Spleen (tissue), 7 donors: ENCODE measurements around the gene HJV.
A peak's percentile ranks its signal among the peaks of the same experiment; 100 is the strongest.

Experiments used
- POLR2A ChIP-seq, 3 donors: fragments of 450-650 bp; IDR thresholded peaks; one replicate each; pipeline ENCODE4 v1.5.1; 2017; ENCODE audit warnings: antibody characterized with exemption in 3 of 3, mild to moderate bottlenecking in 1 of 3
- POLR2AphosphoS5 ChIP-seq, 3 donors: sonication (generic); formaldehyde crosslinking; IDR thresholded peaks; one replicate each; pipeline ENCODE4 v1.5.1; 2017; ENCODE audit warnings: antibody characterized with exemption in 3 of 3
- TF ChIP-seq, protein P1 (sequence below), 11 experiments: fragments of 200-600 bp in 7 of 11; fragments of 450-650 bp in 4 of 11; sonication (generic) in 4 of 11; IDR thresholded peaks in 8 of 11; conservative IDR thresholded peaks in 3 of 11; 1 replicate in 7 of 11; 2 replicates in 4 of 11; pipeline versions ENCODE4 v1.4.0 to v1.8.0; 2016 to 2021; ENCODE audit warnings: antibody characterized with exemption in 11 of 11, inconsistent platforms in 4 of 11, mild to moderate bottlenecking in 1 of 11
- donor health status: DM: no; HTN: no; CAD: no; lungs with moderate emphysema.
- donor health status: DM: no; HTN: no; CAD: no.
- donor health status: DM: no; HTN: no; CAD: no.

DNA sequence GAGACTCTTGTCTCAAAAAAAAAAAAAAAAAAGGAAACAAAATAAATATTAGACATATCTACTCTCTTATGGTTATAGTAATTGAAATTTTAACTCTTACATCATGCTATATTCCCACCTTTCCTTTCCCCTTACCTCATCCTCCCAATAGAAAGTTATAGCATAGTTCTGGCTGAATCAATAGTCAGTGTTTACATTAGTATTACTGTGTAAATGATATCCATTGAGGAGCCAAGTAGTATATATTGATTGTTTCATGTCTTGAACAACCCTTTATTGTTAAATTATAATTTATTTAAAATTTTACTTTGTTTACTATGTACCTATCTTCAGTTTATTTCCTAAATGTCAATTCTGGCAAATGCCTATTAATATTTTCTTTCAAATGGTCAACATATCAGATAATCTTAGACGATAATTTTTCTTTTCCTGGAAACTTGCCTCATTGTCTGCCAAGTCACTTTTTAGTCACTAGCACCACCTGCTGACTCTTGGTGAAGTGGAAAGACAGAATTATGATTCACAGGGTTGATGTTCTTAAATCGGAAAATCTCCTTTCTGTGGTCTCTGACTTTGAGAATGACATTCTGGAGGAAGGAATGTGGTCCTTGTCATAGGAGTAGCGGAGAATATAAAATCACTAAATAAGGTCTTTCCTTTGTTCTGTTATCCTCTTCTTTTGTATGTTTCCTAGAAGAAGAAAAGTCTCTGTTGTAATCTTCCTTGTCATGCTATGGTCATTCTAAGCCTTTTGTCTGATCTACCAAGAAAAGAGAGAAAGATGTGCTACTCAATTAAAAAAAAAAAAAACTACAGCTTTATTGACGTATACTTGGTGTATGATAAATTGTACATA, 8.6 kb downstream of the HJV start:
- TF ChIP-seq, protein P1, sequence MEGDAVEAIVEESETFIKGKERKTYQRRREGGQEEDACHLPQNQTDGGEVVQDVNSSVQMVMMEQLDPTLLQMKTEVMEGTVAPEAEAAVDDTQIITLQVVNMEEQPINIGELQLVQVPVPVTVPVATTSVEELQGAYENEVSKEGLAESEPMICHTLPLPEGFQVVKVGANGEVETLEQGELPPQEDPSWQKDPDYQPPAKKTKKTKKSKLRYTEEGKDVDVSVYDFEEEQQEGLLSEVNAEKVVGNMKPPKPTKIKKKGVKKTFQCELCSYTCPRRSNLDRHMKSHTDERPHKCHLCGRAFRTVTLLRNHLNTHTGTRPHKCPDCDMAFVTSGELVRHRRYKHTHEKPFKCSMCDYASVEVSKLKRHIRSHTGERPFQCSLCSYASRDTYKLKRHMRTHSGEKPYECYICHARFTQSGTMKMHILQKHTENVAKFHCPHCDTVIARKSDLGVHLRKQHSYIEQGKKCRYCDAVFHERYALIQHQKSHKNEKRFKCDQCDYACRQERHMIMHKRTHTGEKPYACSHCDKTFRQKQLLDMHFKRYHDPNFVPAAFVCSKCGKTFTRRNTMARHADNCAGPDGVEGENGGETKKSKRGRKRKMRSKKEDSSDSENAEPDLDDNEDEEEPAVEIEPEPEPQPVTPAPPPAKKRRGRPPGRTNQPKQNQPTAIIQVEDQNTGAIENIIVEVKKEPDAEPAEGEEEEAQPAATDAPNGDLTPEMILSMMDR (IDR thresholded peaks at IDR 0.05 in 8 of 11, conservative IDR thresholded peaks at IDR 0.05 in 3 of 11) = peak; percentile 50 to 90 (median 74)
- TF ChIP-seq POLR2AphosphoS5 (IDR thresholded peaks at IDR 0.05) = no peak
- no peak for TF ChIP-seq POLR2A (IDR thresholded peaks at IDR 0.05)
